ENCODE data around the gene HLA-DOB.

The HLA-DOB gene

DNA sequence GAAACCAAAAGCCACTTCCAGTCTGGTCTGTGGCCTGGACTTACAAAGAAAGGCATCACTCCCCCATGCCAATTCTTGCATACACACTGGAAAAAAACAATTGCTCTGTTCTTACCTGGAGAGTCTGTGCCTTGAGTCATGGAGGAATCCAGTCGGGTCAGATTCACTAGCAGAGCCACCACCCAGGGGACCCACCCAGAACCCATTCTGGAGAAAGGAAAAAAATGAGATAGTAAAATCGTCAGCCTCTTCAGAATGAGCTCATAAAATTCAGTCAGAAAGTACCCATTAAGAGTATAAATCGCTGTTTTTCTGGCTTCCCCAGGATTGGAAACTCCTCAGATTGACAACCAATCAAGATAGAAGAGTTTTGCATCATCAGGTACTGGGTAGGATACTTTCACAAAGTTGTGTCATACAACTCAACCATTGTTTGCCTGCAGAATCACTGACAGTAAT lies at the start of gene HLA-DOB:
TSS of gene HLA-DOB (minus strand) at position 257 of the 459 bp plus-strand sequence. CDS start at position 206, 51 bp downstream.
- Mint-ChIP-seq H3K27ac (peak within 1 kb of the TSS; percentile 84), H3K27me3 (no peaks in the 10 kb centered on the region), H3K4me1 (ENCODE audit: low read depth) (peaks cover 33% of the 10 kb centered on the region), H3K36me3 (ENCODE audit: low read depth) (no peaks in the 10 kb centered on the region), H3K4me3 (peak within 1 kb of the TSS; percentile 66), H3K9me3 (no peaks in the 10 kb centered on the region)

DNA sequence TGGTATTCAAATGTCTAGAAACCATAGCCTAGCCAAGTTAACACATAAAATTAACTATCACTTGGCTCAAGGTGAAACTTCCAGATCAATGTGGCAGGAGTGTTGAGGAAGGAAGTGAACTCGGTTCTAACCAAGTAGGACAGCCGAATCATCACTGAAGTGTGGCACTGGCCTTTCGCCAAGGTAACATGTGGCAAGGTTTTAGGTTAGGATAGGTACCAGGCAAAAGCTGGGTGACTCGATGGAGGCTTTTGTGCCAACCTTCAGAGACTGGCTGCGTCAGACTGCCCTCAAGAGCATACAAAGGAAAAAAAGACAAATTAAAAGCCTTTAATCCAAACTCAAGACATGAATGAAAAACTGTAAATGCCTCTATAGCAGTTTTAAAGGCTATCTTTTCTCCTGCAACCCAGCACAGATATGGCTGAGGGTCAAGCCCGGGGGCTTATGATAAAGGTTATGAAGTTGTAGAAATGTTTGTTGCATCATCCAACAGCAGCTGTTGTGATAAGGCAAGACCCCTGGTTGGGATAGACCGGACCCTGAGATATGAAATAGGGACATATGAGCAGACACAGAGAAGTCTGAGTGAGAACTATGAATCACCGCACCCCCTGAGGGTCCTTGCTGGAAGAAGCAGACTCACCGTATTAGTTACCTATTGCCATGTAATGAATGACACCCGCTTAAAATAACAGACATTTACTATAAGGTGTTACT lies 49.1 kb upstream of the HLA-DOB start:
- no peaks in the 10 kb centered on the region for H3K9me3 Mint-ChIP-seq
- H3K4me3 Mint-ChIP-seq: no peak overlapping the region

DNA sequence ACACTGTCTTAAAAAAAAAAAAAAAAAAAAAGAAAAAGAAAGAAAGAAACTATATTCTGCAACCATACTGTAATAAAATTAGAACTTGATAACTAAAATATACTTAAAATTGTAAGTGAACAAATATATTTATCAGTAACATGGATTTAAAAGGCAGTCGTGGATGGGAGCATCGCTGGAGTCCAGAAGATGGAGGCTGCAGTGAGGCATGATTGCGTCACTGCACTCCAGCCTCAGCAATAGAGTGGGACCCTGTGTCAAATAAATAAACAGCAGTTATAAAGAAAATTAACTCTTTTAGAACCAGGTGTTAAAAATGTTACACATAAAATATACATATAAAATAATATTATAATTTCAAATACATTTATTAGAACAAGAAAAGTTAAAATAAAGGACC lies 45.9 kb upstream of the HLA-DOB start:
- H3K27me3 Mint-ChIP-seq: no peaks in the 10 kb centered on the region
- peaks cover 61% of the 10 kb centered on the region for H3K4me1 Mint-ChIP-seq (ENCODE audit: low read depth)
- peaks cover 49% of the 10 kb centered on the region for H3K36me3 Mint-ChIP-seq (ENCODE audit: low read depth)
- H3K4me3 Mint-ChIP-seq: no peak overlapping the region
- H3K9me3 Mint-ChIP-seq: no peaks in the 10 kb centered on the region
- H3K27ac Mint-ChIP-seq: no peak overlapping the region

More for the DNA sequence above, 49.1 kb upstream of the HLA-DOB start:
- Mint-ChIP-seq H3K4me1 (ENCODE audit: low read depth) (peaks cover 45% of the 10 kb centered on the region), H3K27me3 (no peaks in the 10 kb centered on the region), H3K36me3 (ENCODE audit: low read depth) (peaks cover 21% of the 10 kb centered on the region), H3K27ac (peak overlapping the region; percentile 70)

DNA sequence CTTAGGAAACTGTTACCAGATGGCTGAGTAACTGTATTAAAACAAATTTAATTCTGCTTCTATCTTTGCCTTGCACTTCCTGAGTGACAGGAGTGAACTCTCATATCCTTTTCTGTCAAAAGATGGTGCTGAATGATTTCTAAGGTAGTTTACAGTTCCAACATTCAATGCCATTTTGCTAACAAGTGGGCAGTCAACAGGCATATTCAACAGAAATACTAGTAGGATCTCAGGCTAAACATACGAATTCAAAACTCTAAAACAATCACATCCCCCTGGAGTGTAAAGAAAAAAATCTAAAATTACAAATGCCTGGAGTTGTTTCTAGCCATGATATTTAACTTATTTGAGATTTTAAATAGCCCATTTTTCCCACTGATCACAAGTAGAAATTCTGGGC lies 43.9 kb upstream of the HLA-DOB start:
- Mint-ChIP-seq H3K4me1 (ENCODE audit: low read depth) (peaks cover 61% of the 10 kb centered on the region), H3K9me3 (no peaks in the 10 kb centered on the region), H3K4me3 (no peak overlapping the region), H3K36me3 (ENCODE audit: low read depth) (peaks cover 67% of the 10 kb centered on the region), H3K27me3 (no peaks in the 10 kb centered on the region), H3K27ac (peak overlapping the region; percentile 69)

DNA sequence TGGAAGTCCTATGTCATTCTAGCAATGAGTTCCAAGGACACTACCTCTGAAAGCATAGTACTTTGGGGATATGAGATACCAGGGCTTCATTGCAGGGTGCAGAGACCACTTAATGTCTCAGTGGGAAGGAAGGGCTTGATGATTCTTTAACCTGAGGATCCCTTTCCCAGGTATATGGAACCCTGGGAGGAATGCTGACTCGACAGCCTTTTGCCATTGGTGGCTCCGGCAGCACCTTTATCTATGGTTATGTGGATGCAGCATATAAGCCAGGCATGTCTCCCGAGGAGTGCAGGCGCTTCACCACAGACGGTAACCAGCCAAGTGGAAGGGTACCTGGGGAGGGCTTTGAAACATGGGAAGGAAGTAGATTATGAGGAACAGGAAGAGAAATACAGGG lies 41.4 kb upstream of the HLA-DOB start:
- Mint-ChIP-seq H3K27me3 (no peaks in the 10 kb centered on the region), H3K4me1 (ENCODE audit: low read depth) (peaks cover 59% of the 10 kb centered on the region), H3K36me3 (ENCODE audit: low read depth) (peaks cover 63% of the 10 kb centered on the region), H3K9me3 (no peaks in the 10 kb centered on the region), H3K27ac (peak overlapping the region; percentile 79), H3K4me3 (peak overlapping the region; percentile 55)

DNA sequence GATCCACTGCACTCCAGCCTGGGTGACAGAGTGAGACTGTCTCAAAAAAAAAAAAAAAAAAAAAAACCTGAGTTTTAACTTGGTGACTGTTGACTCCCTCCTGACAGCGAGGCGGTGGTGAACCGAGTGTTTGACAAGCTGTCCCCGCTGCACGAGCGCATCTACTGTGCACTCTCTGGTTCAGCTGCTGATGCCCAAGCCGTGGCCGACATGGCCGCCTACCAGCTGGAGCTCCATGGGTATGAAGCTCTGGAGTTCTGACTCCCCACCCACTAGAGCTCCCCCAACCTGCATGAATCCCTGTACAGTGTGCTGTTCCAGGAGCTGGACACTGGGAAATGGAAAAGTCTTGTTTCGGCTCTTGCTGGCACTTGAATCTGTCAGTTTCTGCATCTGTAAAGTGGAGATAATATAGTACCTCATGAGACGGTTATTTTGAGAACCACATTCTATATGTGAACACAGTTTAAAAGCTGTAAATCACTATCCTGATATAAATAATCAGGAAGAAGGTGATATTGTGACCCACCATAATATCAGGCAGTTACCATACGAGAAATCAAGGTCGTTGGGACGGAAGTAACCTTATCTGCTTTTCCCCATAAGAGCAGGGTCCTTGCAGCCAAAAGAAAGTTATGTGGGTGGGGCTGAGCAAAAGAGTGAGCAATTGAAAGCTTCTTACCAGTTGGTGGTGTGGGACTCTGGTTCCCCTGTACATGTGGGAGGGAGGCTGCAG lies 40.5 kb upstream of the HLA-DOB start:
- no peaks in the 10 kb centered on the region for H3K9me3 Mint-ChIP-seq
- peaks cover 67% of the 10 kb centered on the region for H3K36me3 Mint-ChIP-seq (ENCODE audit: low read depth)
- no peaks in the 10 kb centered on the region for H3K27me3 Mint-ChIP-seq
- peak overlapping the region; percentile 55 for H3K4me3 Mint-ChIP-seq
- peak overlapping the region; percentile 79 for H3K27ac Mint-ChIP-seq
- H3K4me1 Mint-ChIP-seq (ENCODE audit: low read depth): peaks cover 59% of the 10 kb centered on the region

DNA sequence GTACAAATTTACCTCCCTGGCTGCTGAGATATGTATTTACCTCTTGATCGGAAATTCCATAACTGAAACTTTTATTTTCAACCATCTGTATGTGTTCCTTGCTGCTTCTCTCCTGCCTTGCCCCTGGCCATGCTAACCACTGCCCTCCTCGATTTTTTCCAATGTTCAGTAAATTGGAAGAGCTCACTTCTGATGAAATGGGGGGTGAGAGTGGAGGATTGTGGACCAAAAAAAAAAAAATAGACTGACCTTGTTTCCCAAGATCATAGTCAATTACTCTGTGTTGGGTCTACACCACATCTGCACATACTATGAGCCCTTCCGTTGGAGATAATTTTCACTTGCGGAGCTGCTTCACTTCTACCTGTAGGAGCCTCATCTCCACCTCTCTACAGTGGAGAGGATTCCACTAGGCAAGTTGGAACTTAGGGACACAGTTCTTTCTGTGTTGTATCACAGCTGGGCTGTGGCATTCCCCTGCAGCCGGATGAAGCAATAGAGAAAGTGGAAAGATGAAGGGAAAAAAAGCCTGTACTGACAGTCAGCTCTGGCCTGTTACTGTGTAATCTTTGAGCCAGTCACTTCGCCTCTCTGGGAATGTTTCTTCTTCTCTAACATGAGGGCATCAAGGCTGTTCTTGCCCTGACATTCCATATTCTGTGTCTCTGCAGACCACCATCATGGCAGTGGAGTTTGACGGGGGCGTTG lies 38.8 kb upstream of the HLA-DOB start:
- H3K27me3 Mint-ChIP-seq: no peaks in the 10 kb centered on the region

DNA sequence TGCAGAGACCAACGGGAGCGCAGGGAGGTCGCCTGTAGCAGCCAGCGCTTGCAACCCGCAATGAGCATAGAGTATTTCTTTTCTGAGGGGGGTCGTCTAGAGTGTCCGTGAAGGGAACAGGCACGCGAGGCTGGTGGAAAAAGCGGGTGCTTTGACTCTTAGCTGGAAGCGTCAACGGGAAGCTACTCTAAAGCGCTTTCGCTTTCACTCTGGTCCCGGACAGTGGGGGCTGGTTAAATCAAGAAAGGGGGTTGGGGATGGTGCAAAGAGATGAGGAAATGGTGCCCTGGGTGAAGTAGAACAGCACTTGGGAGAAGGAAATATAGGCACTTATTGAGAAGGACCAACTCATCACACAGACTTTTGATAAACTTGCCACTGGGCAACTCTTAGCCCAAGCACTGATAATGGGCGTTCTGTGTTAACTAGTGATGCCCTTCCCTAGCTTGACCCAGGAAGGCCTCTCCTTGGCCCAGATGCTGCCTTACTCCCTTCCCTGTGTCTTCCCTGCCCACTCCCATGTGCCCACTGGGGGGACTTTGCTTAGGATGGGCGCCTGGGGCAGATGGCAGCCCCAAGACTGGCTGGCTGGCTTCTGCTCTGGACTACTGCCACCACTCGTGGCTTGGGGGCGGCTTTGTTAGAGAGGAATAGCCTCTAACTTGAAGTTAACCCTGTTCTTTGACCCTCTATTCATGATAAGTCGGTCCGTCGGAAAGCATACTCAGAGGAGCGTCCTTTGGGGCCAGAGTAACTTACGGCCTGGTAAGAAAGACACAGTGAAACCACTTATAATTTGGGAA lies 37.8 kb upstream of the HLA-DOB start:
- peaks cover 76% of the 10 kb centered on the region for H3K36me3 Mint-ChIP-seq (ENCODE audit: low read depth)
- no peaks in the 10 kb centered on the region for H3K9me3 Mint-ChIP-seq
- peaks cover 70% of the 10 kb centered on the region for H3K4me1 Mint-ChIP-seq (ENCODE audit: low read depth)
- peak overlapping the region; percentile 99 for H3K27ac Mint-ChIP-seq
- no peaks in the 10 kb centered on the region for H3K27me3 Mint-ChIP-seq
- peak overlapping the region; percentile 99 for H3K4me3 Mint-ChIP-seq

More for the DNA sequence above, 38.8 kb upstream of the HLA-DOB start:
- Mint-ChIP-seq H3K36me3 (ENCODE audit: low read depth) (peaks cover 74% of the 10 kb centered on the region), H3K9me3 (no peaks in the 10 kb centered on the region), H3K4me1 (ENCODE audit: low read depth) (peaks cover 67% of the 10 kb centered on the region), H3K4me3 (peak overlapping the region; percentile 99), H3K27ac (peak overlapping the region; percentile 99)

DNA sequence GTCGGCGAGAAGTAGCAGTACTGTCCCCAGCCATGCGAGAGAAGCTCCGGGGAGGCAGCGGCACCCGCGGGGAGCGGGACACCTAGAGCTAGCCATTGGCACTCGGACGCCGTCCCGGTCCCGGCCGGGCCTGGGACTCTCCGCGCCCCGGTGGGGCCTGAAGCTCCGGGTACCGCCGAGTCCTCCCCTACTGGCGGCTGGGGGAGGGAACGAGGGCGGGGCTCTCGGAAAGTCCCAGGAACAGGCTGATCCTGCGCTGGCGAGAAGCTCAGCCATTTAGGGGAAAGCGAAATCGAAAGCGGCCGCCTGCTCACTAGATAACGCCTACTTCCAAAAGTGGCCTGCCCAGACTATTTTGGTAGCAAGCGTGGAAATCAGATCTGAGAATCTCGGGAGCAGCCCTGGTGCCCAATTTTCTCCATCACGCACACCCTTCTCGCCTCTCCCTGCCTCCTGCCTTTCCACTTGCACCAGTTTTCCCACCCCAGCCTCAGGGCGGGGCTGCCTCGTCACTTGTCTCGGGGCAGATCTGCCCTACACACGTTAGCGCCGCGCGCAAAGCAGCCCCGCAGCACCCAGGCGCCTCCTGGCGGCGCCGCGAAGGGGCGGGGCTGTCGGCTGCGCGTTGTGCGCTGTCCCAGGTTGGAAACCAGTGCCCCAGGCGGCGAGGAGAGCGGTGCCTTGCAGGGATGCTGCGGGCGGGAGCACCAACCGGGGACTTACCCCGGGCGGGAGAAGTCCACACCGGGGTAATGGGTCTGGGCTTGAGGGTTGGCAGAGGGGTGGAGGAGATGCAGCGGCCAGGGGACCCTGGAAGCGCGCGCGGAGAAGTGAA lies 37.0 kb upstream of the HLA-DOB start, which contains the start of the genes PSMB9 and TAP1:
TSS of gene PSMB9 (plus strand) at position 652 of the 835 bp plus-strand sequence. CDS start at position 690, 38 bp downstream.
TSS of gene TAP1 (minus strand) at position 164 of the 835 bp plus-strand sequence. CDS start at position 96, 68 bp downstream.
- no peaks in the 10 kb centered on the region for H3K27me3 Mint-ChIP-seq
- peak within 1 kb of the TSS; percentile 99 for H3K4me3 Mint-ChIP-seq
- peak within 1 kb of the TSS; percentile 99 for H3K27ac Mint-ChIP-seq
- peaks cover 75% of the 10 kb centered on the region for H3K36me3 Mint-ChIP-seq (ENCODE audit: low read depth)
- peaks cover 68% of the 10 kb centered on the region for H3K4me1 Mint-ChIP-seq (ENCODE audit: low read depth)
- no peaks in the 10 kb centered on the region for H3K9me3 Mint-ChIP-seq

DNA sequence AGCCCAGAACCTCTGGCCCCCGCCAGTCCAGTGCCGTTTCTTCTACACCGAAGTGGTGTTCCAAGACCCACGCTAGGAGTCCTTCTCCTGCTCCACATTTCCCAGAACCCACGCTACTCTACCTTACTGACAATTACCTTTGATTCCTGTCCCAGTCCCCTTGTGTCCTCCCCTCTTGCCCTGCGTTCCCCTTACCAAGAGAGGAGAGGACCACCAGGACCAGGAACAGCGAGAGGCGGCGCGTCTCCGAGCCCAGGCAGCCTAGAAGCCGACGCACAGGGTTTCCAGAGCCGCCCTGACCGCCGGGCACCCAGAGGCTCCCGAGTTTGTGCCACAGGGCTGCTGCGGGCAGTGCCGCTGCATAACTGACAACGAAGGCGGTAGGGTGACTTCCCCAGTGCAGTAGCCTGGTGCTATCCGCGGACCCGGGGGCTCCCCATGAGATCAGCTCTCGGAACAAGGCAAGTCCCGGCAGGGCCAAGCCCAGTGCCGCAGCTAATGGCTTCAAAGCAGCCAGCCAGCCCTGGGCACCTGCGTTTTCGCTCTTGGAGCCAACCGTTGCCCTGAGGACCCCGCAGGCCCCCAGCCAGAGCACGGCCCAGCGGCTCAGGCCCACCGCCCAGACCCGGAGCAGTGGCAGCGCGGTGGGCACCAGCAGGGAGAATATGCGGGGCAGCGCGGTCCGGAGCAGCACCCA lies 36.2 kb upstream of the HLA-DOB start:
- H3K27ac Mint-ChIP-seq: peak overlapping the region; percentile 98
- H3K27me3 Mint-ChIP-seq: no peaks in the 10 kb centered on the region
- peaks cover 75% of the 10 kb centered on the region for H3K36me3 Mint-ChIP-seq (ENCODE audit: low read depth)
- H3K4me1 Mint-ChIP-seq (ENCODE audit: low read depth): peaks cover 68% of the 10 kb centered on the region
- H3K4me3 Mint-ChIP-seq: peak overlapping the region; percentile 99
- no peaks in the 10 kb centered on the region for H3K9me3 Mint-ChIP-seq

DNA sequence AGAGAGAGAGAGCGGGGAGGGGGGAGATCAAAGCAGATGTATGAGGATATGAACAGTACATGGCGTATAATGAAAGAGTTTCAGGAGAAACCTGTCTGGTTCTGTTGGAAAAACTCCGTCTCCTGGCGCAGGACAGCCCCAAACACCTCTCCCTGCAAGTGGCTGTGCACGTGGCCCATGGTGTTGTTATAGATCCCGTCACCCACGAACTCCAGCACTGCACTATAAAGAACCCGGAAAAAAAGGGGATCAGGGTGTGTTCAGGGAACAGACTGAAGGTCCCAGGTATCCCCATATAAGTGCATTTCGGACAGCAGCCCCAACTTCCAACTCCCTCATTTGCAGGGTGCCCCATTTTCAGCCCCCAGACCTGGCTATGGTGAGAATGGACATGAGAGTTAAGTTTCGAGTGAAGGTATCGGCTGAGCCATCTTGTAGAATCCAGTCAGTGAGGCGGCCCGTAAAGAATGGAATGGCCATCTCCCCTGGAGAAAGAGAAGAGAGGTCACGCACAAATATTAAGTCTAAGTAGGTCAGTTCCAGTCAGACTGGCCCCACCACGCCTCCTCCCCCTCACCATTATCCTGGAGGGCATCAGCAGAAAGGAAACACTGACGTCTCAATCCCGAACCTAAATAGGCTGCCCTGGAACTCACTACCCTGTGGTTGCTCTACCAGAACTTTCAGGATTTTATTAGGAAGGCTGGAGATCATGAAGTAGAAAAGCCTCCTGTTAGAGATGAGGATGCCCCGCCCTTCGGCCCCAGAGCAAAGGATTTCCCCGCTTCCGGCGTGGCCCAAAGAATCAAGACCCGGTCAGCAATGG lies 35.4 kb upstream of the HLA-DOB start:
- Mint-ChIP-seq H3K4me3 (peak overlapping the region; percentile 99), H3K9me3 (no peaks in the 10 kb centered on the region), H3K27ac (peak overlapping the region; percentile 98), H3K4me1 (ENCODE audit: low read depth) (peaks cover 68% of the 10 kb centered on the region), H3K36me3 (ENCODE audit: low read depth) (peaks cover 75% of the 10 kb centered on the region), H3K27me3 (no peaks in the 10 kb centered on the region)

DNA sequence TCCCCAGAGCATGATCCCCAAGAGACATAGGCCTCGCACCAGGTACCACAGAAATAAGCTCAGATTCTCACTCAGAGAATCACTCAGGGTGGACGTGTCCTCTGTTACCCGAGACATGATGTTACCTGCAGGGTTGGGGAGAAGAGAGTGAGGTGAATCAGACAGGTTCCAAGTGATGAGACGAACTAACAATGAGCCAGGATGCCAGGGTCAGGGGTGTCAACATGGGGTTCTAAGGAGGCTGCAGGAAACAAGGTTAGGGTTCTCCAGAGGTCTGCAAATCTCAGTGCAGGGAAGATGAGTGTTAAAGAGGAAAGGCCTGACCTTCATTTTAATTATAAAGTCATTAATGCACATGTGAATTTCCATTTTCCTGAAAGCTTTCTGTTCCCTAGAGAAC lies 34.2 kb upstream of the HLA-DOB start:
- Mint-ChIP-seq H3K36me3 (ENCODE audit: low read depth) (peaks cover 75% of the 10 kb centered on the region), H3K4me1 (ENCODE audit: low read depth) (peaks cover 68% of the 10 kb centered on the region), H3K27me3 (no peaks in the 10 kb centered on the region), H3K27ac (peak overlapping the region; percentile 98), H3K4me3 (peak overlapping the region; percentile 99), H3K9me3 (no peaks in the 10 kb centered on the region)
